GM19452 (cell line): ENCODE results near the gene ZBTB46.
"Not testable (repeated sequence)": the region's sequence is repeated elsewhere in the genome, so short reads cannot be mapped to it uniquely, and the experiment has no call there.

ENCODE experiments used
- ATAC-seq: cut with Tn5 transposase; IDR thresholded peaks from one replicate; pipeline ENCODE4 v1.9.1; 2021; ENCODE audit not compliant: unreplicated experiment

Gene ZBTB46

DNA sequence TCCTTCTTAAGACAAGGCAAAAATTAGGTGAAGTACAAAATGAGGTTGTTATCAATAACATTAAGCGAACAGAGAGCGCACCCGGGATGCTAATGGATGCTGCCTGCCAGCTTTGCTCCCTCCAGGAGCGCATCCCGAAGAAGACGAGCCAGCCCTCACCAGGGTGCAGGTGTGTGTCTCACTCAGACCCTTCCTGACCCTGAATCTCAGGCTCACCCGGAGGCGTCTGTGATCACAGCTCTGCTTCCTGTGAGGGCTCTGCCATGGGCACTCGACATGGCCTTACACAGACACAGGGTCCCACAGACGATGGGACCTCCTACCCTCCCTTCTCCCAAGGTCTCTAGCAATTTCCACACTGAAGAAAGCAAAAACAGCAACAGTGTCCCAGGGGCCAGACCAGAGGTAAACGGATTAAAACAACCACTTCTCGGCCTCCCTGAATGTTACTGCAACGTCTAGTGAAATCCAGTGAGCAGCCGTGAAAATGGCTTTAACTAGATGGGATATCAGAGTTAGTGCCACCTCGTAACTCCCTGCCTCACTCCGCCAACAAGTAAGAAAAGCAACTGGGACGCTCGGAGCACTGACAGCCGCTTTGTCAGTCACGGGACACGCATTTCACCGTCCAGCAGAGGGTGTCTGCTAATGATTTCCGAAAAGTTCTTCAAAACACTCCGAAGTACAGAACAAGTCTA is 11.7 kb downstream of the ZBTB46 start:
- ATAC-seq, result no peak

- ATAC-seq, result no peak
Measured at GRCh38 chr20:63815615-63816253, 15.3 kb downstream of the ZBTB46 start.

GRCh38 chr20:63814891-63815614 is 16.0 kb downstream of the ZBTB46 start:
- ATAC-seq, result no peak

- no peak for ATAC-seq
Measured at GRCh38 chr20:63811491-63811875, 19.6 kb downstream of the ZBTB46 start.

- no peak for ATAC-seq
Measured at GRCh38 chr20:63810730-63811490, 20.2 kb downstream of the ZBTB46 start.

GRCh38 chr20:63809856-63810255 is 21.2 kb downstream of the ZBTB46 start:
- ATAC-seq, result no peak

GRCh38 chr20:63808964-63809674 is 21.9 kb downstream of the ZBTB46 start:
- ATAC-seq, result no peak

- no peak for ATAC-seq
Measured at GRCh38 chr20:63808145-63808724, 22.8 kb downstream of the ZBTB46 start.

DNA sequence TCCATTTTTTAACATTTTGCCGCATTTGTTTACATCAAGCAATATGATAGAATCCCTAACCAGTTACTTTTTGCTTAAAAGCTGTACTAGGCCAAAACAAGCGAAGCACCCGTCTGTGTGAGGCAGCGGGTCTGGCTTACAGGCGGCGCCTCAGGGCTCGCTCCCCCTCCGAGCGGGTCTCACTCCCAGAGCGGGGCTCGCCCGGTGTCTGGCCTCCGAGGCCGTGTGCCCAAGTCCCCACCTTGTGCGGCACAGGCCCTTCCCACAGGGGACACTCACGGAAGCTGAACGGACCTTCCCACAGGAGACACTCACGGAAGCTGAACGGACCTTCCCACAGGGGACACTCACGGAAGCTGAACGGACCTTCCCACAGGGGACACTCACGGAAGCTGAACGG is 23.4 kb downstream of the ZBTB46 start:
- no peak for ATAC-seq

GRCh38 chr20:63804308-63804636 is 26.8 kb downstream of the ZBTB46 start:
- no peak for ATAC-seq

GRCh38 chr20:63802469-63803240 is 28.4 kb downstream of the ZBTB46 start:
- ATAC-seq, result no peak

DNA sequence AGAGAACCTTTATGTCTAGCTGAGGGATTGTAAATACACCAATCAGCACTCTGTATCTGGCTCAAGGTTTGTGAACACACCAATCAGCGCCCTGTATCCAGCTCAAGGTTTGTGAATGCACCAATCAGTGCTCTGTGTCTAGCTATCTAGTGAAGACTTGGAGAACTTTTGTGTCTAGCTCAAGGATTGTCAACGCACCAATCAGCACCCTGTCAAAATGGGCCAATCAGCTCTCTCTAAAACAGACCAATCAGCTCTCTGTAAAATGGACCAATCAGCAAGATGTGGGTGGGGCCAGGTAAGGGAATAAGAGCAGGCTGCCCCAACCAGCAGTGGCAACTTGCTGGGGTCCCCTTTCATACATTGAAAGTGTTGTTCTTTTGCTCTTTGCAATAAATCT is 29.9 kb downstream of the ZBTB46 start:
- ATAC-seq, result not testable (repeated sequence)

- ATAC-seq, result not testable (repeated sequence)
Measured at GRCh38 chr20:63800411-63800810, 30.7 kb downstream of the ZBTB46 start.

DNA sequence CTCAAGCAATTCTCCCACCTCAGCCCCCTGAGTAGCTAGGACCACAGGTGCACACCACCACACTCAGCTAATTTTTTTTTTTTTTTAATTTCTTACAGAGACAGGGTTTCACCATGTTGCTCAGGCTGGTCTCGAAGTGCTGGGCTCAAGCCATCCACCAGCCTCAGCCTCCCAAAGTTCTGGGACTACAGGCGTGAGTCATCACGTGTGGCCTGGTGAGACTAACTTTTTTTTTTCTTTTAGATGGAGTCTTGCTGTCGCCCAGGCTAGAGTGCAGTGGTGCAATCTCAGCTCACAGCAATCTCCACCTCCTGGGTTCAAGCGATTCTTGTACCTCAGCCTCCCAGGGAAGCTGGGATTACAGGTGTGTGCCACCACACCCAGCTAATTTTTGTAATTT is 31.9 kb downstream of the ZBTB46 start:
- not testable (repeated sequence) for ATAC-seq

DNA sequence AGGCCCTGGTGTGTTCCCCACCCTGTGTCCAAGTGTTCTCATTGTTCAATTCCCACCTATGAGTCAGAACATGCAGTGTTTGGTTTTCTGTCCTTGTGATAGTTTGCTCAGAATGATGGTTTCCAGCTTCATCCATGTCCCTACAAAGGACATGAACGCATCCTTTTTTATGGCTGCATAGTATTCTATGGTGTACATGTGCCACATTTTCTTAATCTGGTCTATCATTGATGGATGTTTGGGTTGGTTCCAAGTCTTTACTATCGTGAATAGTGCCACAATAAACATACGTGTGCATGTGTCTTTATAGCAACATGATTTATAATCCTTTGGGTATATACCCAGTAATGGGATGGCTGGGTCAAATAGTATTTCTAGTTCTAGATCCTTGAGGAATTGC is 33.9 kb downstream of the ZBTB46 start:
- ATAC-seq, result not testable (repeated sequence)

DNA sequence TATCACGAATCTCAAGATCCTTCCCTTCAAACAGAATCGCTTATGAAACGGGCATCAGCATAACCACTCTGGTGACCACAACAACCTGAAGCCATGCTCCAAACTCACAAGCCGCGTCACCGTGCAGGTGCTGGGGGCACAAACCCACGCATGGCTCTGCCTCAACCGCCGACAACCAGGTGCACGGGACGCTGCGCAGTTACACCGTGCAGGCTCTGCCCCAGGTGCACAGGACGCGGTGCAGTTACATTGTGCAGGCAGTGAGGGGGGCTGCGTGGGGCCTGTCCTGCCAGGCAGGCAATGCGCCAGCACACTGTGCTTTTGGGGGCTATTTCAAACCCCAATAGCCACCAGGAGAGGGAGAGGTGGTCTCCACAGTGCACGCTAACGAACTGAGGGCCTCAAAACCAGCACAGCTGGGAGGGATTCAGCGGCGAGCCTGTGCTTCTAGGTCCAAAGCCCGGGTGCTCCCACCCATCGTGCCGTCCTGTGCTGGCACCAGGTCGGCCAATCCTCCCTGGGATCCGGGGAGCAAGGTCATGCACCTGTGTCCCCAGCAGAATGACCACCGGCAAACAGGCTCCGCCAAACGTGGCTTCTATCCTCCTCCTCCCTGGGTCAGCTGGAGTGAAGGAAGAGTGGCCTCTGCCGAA is 35.8 kb downstream of the ZBTB46 start:
- ATAC-seq, result no peak

DNA sequence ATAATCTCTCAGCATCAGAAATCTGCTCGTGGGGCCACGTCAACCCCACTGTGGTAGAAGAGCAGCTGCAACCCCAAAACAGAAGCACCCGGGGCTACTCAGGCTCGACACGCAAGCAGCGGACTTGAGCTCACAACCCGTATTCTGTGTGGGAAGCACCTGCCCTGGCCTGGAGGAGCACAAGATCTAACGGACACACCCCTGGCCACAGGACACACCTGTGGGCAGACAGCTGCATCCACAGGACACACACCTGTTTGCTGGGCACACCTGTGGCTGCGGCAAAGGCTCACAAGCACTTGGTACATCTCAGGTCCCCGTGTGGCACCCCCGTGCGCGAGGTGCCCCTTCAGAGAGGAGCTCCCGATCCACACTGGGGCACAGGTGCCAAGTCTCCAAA is 36.5 kb downstream of the ZBTB46 start:
- no peak for ATAC-seq

- no peak for ATAC-seq
Measured at GRCh38 chr20:63792866-63793265, 38.2 kb downstream of the ZBTB46 start.

GRCh38 chr20:63791497-63792156 is 39.4 kb downstream of the ZBTB46 start:
- ATAC-seq, result no peak
